ENCODE results near the gene PALM2AKAP2. TPM values are rescaled to one million over a fixed set of nuclear protein-coding genes. Genes with fewer than 3 reads are reported as not detected.

The PALM2AKAP2 gene
- 1 to 10 TPM in 1 of 2 donors, not detected in 1; 5.0 TPM for total RNA-seq

- no peak within 1 kb of the TSS for H3K27ac Mint-ChIP-seq
- H3K36me3 Mint-ChIP-seq: no peaks in the 10 kb centered on the region
- ATAC-seq: peak in 1 of 2 donors; percentile 78
- no peaks in the 10 kb centered on the region for H3K9me3 Mint-ChIP-seq
- DNase-seq (ENCODE audit: low spot score in 2 of 2): peak in 1 of 2 donors; percentile 35
These were observed at the start of gene PALM2AKAP2 for GRCh38 chr9:109779711-109780452. Gene PALM2AKAP2 (plus strand): TSS chr9:109780198. CDS start chr9:109780489, 291 bp downstream.

- H3K9me3 Mint-ChIP-seq: peaks cover 0 to 4% of the 10 kb centered on the region in 2 donors
- DNase-seq (ENCODE audit: low spot score in 2 of 2) (no peak), ATAC-seq (no peak)
- no peak overlapping the region for H3K27ac Mint-ChIP-seq
- no peaks in the 10 kb centered on the region for H3K36me3 Mint-ChIP-seq
These were observed 49.8 kb upstream of the PALM2AKAP2 start for GRCh38 chr9:109730228-109730627.

- Mint-ChIP-seq H3K27ac (no peak overlapping the region), H3K9me3 (peaks cover 3 to 8% of the 10 kb centered on the region in 2 donors), H3K36me3 (no peaks in the 10 kb centered on the region)
- DNase-seq (ENCODE audit: low spot score in 2 of 2) (no peak), ATAC-seq (peak in 1 of 2 donors; percentile 97)
These were observed 46.3 kb upstream of the PALM2AKAP2 start for GRCh38 chr9:109733690-109734089.

- no peaks in the 10 kb centered on the region for H3K36me3 Mint-ChIP-seq
- peaks cover 3 to 8% of the 10 kb centered on the region in 2 donors for H3K9me3 Mint-ChIP-seq
- DNase-seq (ENCODE audit: low spot score in 2 of 2): no peak
- no peak for ATAC-seq
- no peak overlapping the region for H3K27ac Mint-ChIP-seq
These were observed 45.2 kb upstream of the PALM2AKAP2 start for GRCh38 chr9:109734814-109735213.

- ATAC-seq: no peak
- Mint-ChIP-seq H3K27ac (no peak overlapping the region), H3K36me3 (no peaks in the 10 kb centered on the region), H3K9me3 (peaks cover 3 to 8% of the 10 kb centered on the region in 2 donors)
- no peak for DNase-seq (ENCODE audit: low spot score in 2 of 2)
These were observed 44.2 kb upstream of the PALM2AKAP2 start for GRCh38 chr9:109735801-109736200.

- DNase-seq (ENCODE audit: low spot score in 2 of 2): no peak
- Mint-ChIP-seq H3K36me3 (no peaks in the 10 kb centered on the region), H3K27ac (no peak overlapping the region), H3K9me3 (peaks cover 3 to 8% of the 10 kb centered on the region in 2 donors)
- ATAC-seq: no peak
These were observed 42.7 kb upstream of the PALM2AKAP2 start for GRCh38 chr9:109737295-109737694.

- ATAC-seq: no peak
- DNase-seq (ENCODE audit: low spot score in 2 of 2): no peak
- H3K9me3 Mint-ChIP-seq: peaks cover 3 to 4% of the 10 kb centered on the region in 2 donors
- H3K36me3 Mint-ChIP-seq: no peaks in the 10 kb centered on the region
- H3K27ac Mint-ChIP-seq: no peak overlapping the region
These were observed 40.2 kb upstream of the PALM2AKAP2 start for GRCh38 chr9:109739760-109740159.

GRCh38 chr9:109742776-109743348 is 37.1 kb upstream of the PALM2AKAP2 start:
- ATAC-seq: no peak
- H3K27ac Mint-ChIP-seq: no peak overlapping the region
- H3K9me3 Mint-ChIP-seq: no peaks in the 10 kb centered on the region
- DNase-seq (ENCODE audit: low spot score in 2 of 2): no peak
- H3K36me3 Mint-ChIP-seq: no peaks in the 10 kb centered on the region

- Mint-ChIP-seq H3K36me3 (no peaks in the 10 kb centered on the region), H3K9me3 (no peaks in the 10 kb centered on the region), H3K27ac (no peak overlapping the region)
- DNase-seq (ENCODE audit: low spot score in 2 of 2) (no peak), ATAC-seq (no peak)
These were observed 36.3 kb upstream of the PALM2AKAP2 start for GRCh38 chr9:109743696-109744095.

GRCh38 chr9:109745335-109746283 is 34.4 kb upstream of the PALM2AKAP2 start:
- no peaks in the 10 kb centered on the region for H3K9me3 Mint-ChIP-seq
- DNase-seq (ENCODE audit: low spot score in 2 of 2): no peak
- no peaks in the 10 kb centered on the region for H3K36me3 Mint-ChIP-seq
- ATAC-seq: no peak
- no peak overlapping the region for H3K27ac Mint-ChIP-seq

- Mint-ChIP-seq H3K27ac (no peak overlapping the region), H3K36me3 (no peaks in the 10 kb centered on the region), H3K9me3 (peaks cover 0 to 3% of the 10 kb centered on the region in 2 donors)
- ATAC-seq (no peak), DNase-seq (ENCODE audit: low spot score in 2 of 2) (no peak)
These were observed 28.7 kb upstream of the PALM2AKAP2 start for GRCh38 chr9:109751253-109751652.

GRCh38 chr9:109753308-109753707 is 26.7 kb upstream of the PALM2AKAP2 start:
- H3K9me3 Mint-ChIP-seq: peaks cover 0 to 3% of the 10 kb centered on the region in 2 donors
- DNase-seq (ENCODE audit: low spot score in 2 of 2): no peak
- no peaks in the 10 kb centered on the region for H3K36me3 Mint-ChIP-seq
- H3K27ac Mint-ChIP-seq: no peak overlapping the region
- no peak for ATAC-seq

GRCh38 chr9:109755040-109755439 is 25.0 kb upstream of the PALM2AKAP2 start:
- ATAC-seq: no peak

GRCh38 chr9:109759589-109759988 is 20.4 kb upstream of the PALM2AKAP2 start:
- no peaks in the 10 kb centered on the region for H3K36me3 Mint-ChIP-seq
- DNase-seq (ENCODE audit: low spot score in 2 of 2): no peak
- ATAC-seq: no peak
- no peaks in the 10 kb centered on the region for H3K9me3 Mint-ChIP-seq
- H3K27ac Mint-ChIP-seq: no peak overlapping the region

More at GRCh38 chr9:109755040-109755439, 25.0 kb upstream of the PALM2AKAP2 start:
- Mint-ChIP-seq H3K9me3 (peaks cover 0 to 3% of the 10 kb centered on the region in 2 donors), H3K36me3 (no peaks in the 10 kb centered on the region), H3K27ac (no peak overlapping the region)
- DNase-seq (ENCODE audit: low spot score in 2 of 2): no peak

- no peak overlapping the region for H3K27ac Mint-ChIP-seq
- H3K36me3 Mint-ChIP-seq: no peaks in the 10 kb centered on the region
- no peak for ATAC-seq
- H3K9me3 Mint-ChIP-seq: no peaks in the 10 kb centered on the region
- no peak for DNase-seq (ENCODE audit: low spot score in 2 of 2)
These were observed 14.7 kb upstream of the PALM2AKAP2 start for GRCh38 chr9:109765278-109765677.

GRCh38 chr9:109765830-109766229 is 14.2 kb upstream of the PALM2AKAP2 start:
- no peak overlapping the region for H3K27ac Mint-ChIP-seq
- no peak for DNase-seq (ENCODE audit: low spot score in 2 of 2)
- no peak for ATAC-seq
- no peaks in the 10 kb centered on the region for H3K36me3 Mint-ChIP-seq
- no peaks in the 10 kb centered on the region for H3K9me3 Mint-ChIP-seq

- Mint-ChIP-seq H3K27ac (no peak overlapping the region), H3K36me3 (no peaks in the 10 kb centered on the region), H3K9me3 (no peaks in the 10 kb centered on the region)
- DNase-seq (ENCODE audit: low spot score in 2 of 2) (no peak), ATAC-seq (no peak)
These were observed 13.6 kb upstream of the PALM2AKAP2 start for GRCh38 chr9:109766351-109766750.
